ENCODE data around the gene COP1. TPM values are rescaled to one million over a fixed set of nuclear protein-coding genes. Genes with fewer than 3 reads are reported as not detected.

The COP1 gene
- total and polyA plus RNA-seq, 2 donors (not counting 1 experiment from before 2014, with no cell fraction given), result 18.7 to 68.5 TPM

GRCh38 chr1:176136891-176137290, 70.2 kb downstream of the COP1 start:
- intact Hi-C loops (cut with micrococcal nuclease), result no loop called here
- no peaks in the 10 kb centered on the region for H3K4me1 ChIP-seq (ENCODE audit: control insufficient read depth in 2 of 2, insufficient read depth in 2 of 2, low read length in 2 of 2)
- peaks cover 31% of the 10 kb centered on the region for H4K20me1 ChIP-seq (ENCODE audit: control insufficient read depth, insufficient read depth, low read length, poor library complexity, severe bottlenecking)
- no peak overlapping the region for H3K9ac ChIP-seq (ENCODE audit: low read length)
- CTCF ChIA-PET, result interaction anchor here (0.7 kb wide), 1 partner anchor 266 kb away, joined by 3 read pairs; no protein-coding TSS in a partner anchor
- POLR2A ChIA-PET, result no interaction called here
- peaks cover 45% of the 10 kb centered on the region for H3K79me2 ChIP-seq (ENCODE audit: control insufficient read depth, insufficient read depth, low read length)
- H3K36me3 ChIP-seq (replicated peaks in 1 of 2; ENCODE audit: control extremely low read depth in 1 of 2, control insufficient read depth in 1 of 2, extremely low read depth in 1 of 2, insufficient read depth in 2 of 2, low read length in 1 of 2), result peaks cover 3 to 17% of the 10 kb centered on the region in 2 experiments
- H3K27me3 ChIP-seq (replicated peaks in 1 of 4; ENCODE audit: control extremely low read depth in 1 of 4, control insufficient read depth in 3 of 4, insufficient read depth in 4 of 4, low read length in 3 of 4), result no peaks in the 10 kb centered on the region
- no peak for DNase-seq
- H3K4me2 ChIP-seq (replicated peaks; ENCODE audit: low read depth, low read length, poor library complexity, severe bottlenecking), result no peak overlapping the region
- ATAC-seq (ENCODE audit: low read depth), result no peak
- no peak overlapping the region for H3K4me3 ChIP-seq (ENCODE audit: control extremely low read depth in 1 of 5, extremely low read depth in 1 of 5, insufficient read depth in 1 of 5, low read depth in 2 of 5, low read length in 4 of 5)
- H3K27ac ChIP-seq (ENCODE audit: low read length in 2 of 2), result no peak overlapping the region
- Mint-ChIP-seq H3K4me3 (no peak overlapping the region), H3K27me3 (no peaks in the 10 kb centered on the region), H3K4me1 (peaks cover 18% of the 10 kb centered on the region), H3K27ac (no peak overlapping the region), H3K9me3 (ENCODE audit: insufficient read depth) (no peaks in the 10 kb centered on the region)
- 100% methylated on average over 2 of the region's 3 CpGs for WGBS (ENCODE audit: insufficient coverage)
- no peak for TF ChIP-seq EZH2 (IDR thresholded peaks at IDR 0.05; ENCODE audit: borderline replicate concordance, insufficient read depth, low read depth, low read length, poor library complexity, severe bottlenecking)
- TF ChIP-seq CTCF (IDR thresholded peaks at IDR 0.05), result no peak
- H3K9me3 ChIP-seq (ENCODE audit: control extremely low read depth in 1 of 3, control insufficient read depth in 2 of 3, insufficient read depth in 1 of 3, low read length in 2 of 3), result no peaks in the 10 kb centered on the region
- no peak overlapping the region for H2AFZ ChIP-seq (ENCODE audit: insufficient read depth, low read depth, low read length, poor library complexity, severe bottlenecking)

GRCh38 chr1:176134666-176135065, 72.4 kb downstream of the COP1 start:
- Mint-ChIP-seq H3K4me3 (no peak overlapping the region), H3K27me3 (no peaks in the 10 kb centered on the region), H3K27ac (no peak overlapping the region), H3K4me1 (peaks cover 18% of the 10 kb centered on the region), H3K9me3 (ENCODE audit: insufficient read depth) (no peaks in the 10 kb centered on the region)
- H3K27me3 ChIP-seq (replicated peaks in 1 of 4; ENCODE audit: control extremely low read depth in 1 of 4, control insufficient read depth in 3 of 4, insufficient read depth in 4 of 4, low read length in 3 of 4), result no peaks in the 10 kb centered on the region
- DNase-seq (no peak), ATAC-seq (ENCODE audit: low read depth) (no peak)
- H2AFZ ChIP-seq (ENCODE audit: insufficient read depth, low read depth, low read length, poor library complexity, severe bottlenecking), result no peak overlapping the region
- peaks cover 3 to 14% of the 10 kb centered on the region in 2 experiments for H3K36me3 ChIP-seq (replicated peaks in 1 of 2; ENCODE audit: control extremely low read depth in 1 of 2, control insufficient read depth in 1 of 2, extremely low read depth in 1 of 2, insufficient read depth in 2 of 2, low read length in 1 of 2)
- no CpG with 5 or more reads among the region's 2 CpGs for WGBS (ENCODE audit: insufficient coverage)
- no peaks in the 10 kb centered on the region for H3K9me3 ChIP-seq (ENCODE audit: control extremely low read depth in 1 of 3, control insufficient read depth in 2 of 3, insufficient read depth in 1 of 3, low read length in 2 of 3)
- no peak overlapping the region for H3K27ac ChIP-seq (ENCODE audit: low read length in 2 of 2)
- peaks cover 28% of the 10 kb centered on the region for H3K79me2 ChIP-seq (ENCODE audit: control insufficient read depth, insufficient read depth, low read length)
- no peak overlapping the region for H3K4me2 ChIP-seq (replicated peaks; ENCODE audit: low read depth, low read length, poor library complexity, severe bottlenecking)
- intact Hi-C loops (cut with micrococcal nuclease), result no loop called here
- POLR2A ChIA-PET, result no interaction called here
- peaks cover 22% of the 10 kb centered on the region for H4K20me1 ChIP-seq (ENCODE audit: control insufficient read depth, insufficient read depth, low read length, poor library complexity, severe bottlenecking)
- no peak overlapping the region for H3K4me3 ChIP-seq (ENCODE audit: control extremely low read depth in 1 of 5, extremely low read depth in 1 of 5, insufficient read depth in 1 of 5, low read depth in 2 of 5, low read length in 4 of 5)
- no peaks in the 10 kb centered on the region for H3K4me1 ChIP-seq (ENCODE audit: control insufficient read depth in 2 of 2, insufficient read depth in 2 of 2, low read length in 2 of 2)
- CTCF ChIA-PET, result no interaction called here
- TF ChIP-seq CTCF (IDR thresholded peaks at IDR 0.05), result no peak
- no peak for TF ChIP-seq EZH2 (IDR thresholded peaks at IDR 0.05; ENCODE audit: borderline replicate concordance, insufficient read depth, low read depth, low read length, poor library complexity, severe bottlenecking)
- H3K9ac ChIP-seq (ENCODE audit: low read length), result no peak overlapping the region
